Liver (tissue), 9 donors: ENCODE measurements around the gene MAGI1. TPM values are rescaled to one million over a fixed set of nuclear protein-coding genes. Genes with fewer than 3 reads are reported as not detected.

Source experiments
- DNase-seq: peaks from one replicate; pipeline ENCODE4 v3.0.0-alpha.2; 2017; ENCODE audit warnings: low spot score
- H3K27ac ChIP-seq, 2 donors: one replicate each; pipeline ENCODE4 v1.7.0; 2013; ENCODE audit warnings: inconsistent platforms in 2 of 2, low read length in 2 of 2, control low read depth in 1 of 2, low read depth in 1 of 2, mild to moderate bottlenecking in 1 of 2
- H3K27me3 ChIP-seq, 4 donors: one replicate each; pipeline versions ENCODE4 v1.6.1 to v1.7.0; 2013; ENCODE audit warnings: low read length in 3 of 4, inconsistent platforms in 1 of 4, mild to moderate bottlenecking in 1 of 4, moderate library complexity in 1 of 4; ENCODE audit not compliant: control insufficient read depth in 4 of 4, insufficient read depth in 4 of 4
- H3K36me3 ChIP-seq, 4 donors: one replicate each; pipeline versions ENCODE4 v1.6.1 to v1.7.0; 2013; ENCODE audit warnings: low read length in 3 of 4, mild to moderate bottlenecking in 3 of 4, low read depth in 1 of 4, moderate library complexity in 1 of 4; ENCODE audit not compliant: control insufficient read depth in 4 of 4, insufficient read depth in 3 of 4
- H3K4me1 ChIP-seq, 4 donors: one replicate each; pipeline versions ENCODE4 v1.6.1 to v1.7.0; 2013; ENCODE audit warnings: low read length in 3 of 4, mild to moderate bottlenecking in 3 of 4, moderate library complexity in 1 of 4; ENCODE audit not compliant: control insufficient read depth in 4 of 4, insufficient read depth in 4 of 4
- H3K4me3 ChIP-seq, 3 donors: one replicate each; pipeline versions ENCODE4 v1.6.1 to v1.7.0; 2013; ENCODE audit warnings: low read length in 3 of 3, control low read depth in 1 of 3, low read depth in 1 of 3, mild to moderate bottlenecking in 1 of 3
- H3K9ac ChIP-seq, 2 donors: one replicate each; pipeline ENCODE4 v1.7.0; 2013; ENCODE audit warnings: low read length in 2 of 2, mild to moderate bottlenecking in 2 of 2, moderate library complexity in 2 of 2, control low read depth in 1 of 2, low read depth in 1 of 2
- H3K9me3 ChIP-seq, 4 donors: one replicate each; pipeline versions ENCODE4 v1.6.1 to v1.7.0; 2013; ENCODE audit warnings: low read length in 3 of 4; ENCODE audit not compliant: control insufficient read depth in 4 of 4
- ATF3 ChIP-seq: IDR thresholded peaks from 2 replicates; pipeline ENCODE4 v1.6.1; 2016; ENCODE audit warnings: antibody characterized with exemption
- CTCF ChIP-seq: fragments of 150-350 bp; IDR thresholded peaks from 2 replicates; pipeline ENCODE4 v1.5.1; 2017; ENCODE audit warnings: improper control_type of control experiment, low read depth, low read length; ENCODE audit not compliant: missing input control
- EGR1 ChIP-seq, 2 donors: IDR thresholded peaks; 2 replicates each; pipeline ENCODE4 v1.6.1; 2016 to 2018; ENCODE audit warnings: antibody characterized with exemption in 2 of 2, low read depth in 2 of 2
- FOXA1 ChIP-seq: IDR thresholded peaks from 2 replicates; pipeline ENCODE4 v1.6.1; 2016; ENCODE audit warnings: antibody characterized with exemption
- FOXA2 ChIP-seq: IDR thresholded peaks from 2 replicates; pipeline ENCODE4 v1.6.1; 2016; ENCODE audit warnings: antibody characterized with exemption
- GABPA ChIP-seq, 2 donors: IDR thresholded peaks in 1 of 2; conservative IDR thresholded peaks in 1 of 2; 2 replicates each; pipeline ENCODE4 v1.6.1; 2016; ENCODE audit warnings: antibody characterized with exemption in 2 of 2, mild to moderate bottlenecking in 1 of 2, moderate library complexity in 1 of 2
- HNF4A ChIP-seq, 2 donors: conservative IDR thresholded peaks; 2 replicates each; pipeline ENCODE4 v1.6.1; 2016; ENCODE audit warnings: antibody characterized with exemption in 2 of 2, mild to moderate bottlenecking in 2 of 2
- HNF4G ChIP-seq: IDR thresholded peaks from 2 replicates; pipeline ENCODE4 v1.6.1; 2016; ENCODE audit warnings: antibody characterized with exemption
- JUND ChIP-seq, 2 donors: IDR thresholded peaks; 2 replicates each; pipeline ENCODE4 v1.6.1; 2016; ENCODE audit warnings: antibody characterized with exemption in 2 of 2
- MAX ChIP-seq: IDR thresholded peaks from 2 replicates; pipeline ENCODE4 v1.6.1; 2016; ENCODE audit warnings: antibody characterized with exemption
- NR2F2 ChIP-seq: IDR thresholded peaks from 2 replicates; pipeline ENCODE4 v1.6.1; 2016; ENCODE audit warnings: antibody characterized with exemption
- RAD21 ChIP-seq, 2 donors: IDR thresholded peaks; 2 replicates each; pipeline ENCODE4 v1.6.1; 2016; ENCODE audit warnings: antibody characterized with exemption in 2 of 2, mild to moderate bottlenecking in 2 of 2
- REST ChIP-seq: IDR thresholded peaks from 2 replicates; pipeline ENCODE4 v1.6.1; 2016; ENCODE audit warnings: antibody characterized with exemption, mild to moderate bottlenecking
- RXRA ChIP-seq, 2 donors: IDR thresholded peaks; 2 replicates each; pipeline ENCODE4 v1.6.1; 2017 to 2018; ENCODE audit warnings: antibody characterized with exemption in 2 of 2, mild to moderate bottlenecking in 1 of 2
- SP1 ChIP-seq: IDR thresholded peaks from 2 replicates; pipeline ENCODE4 v1.6.1; 2018; ENCODE audit warnings: antibody characterized with exemption, mild to moderate bottlenecking
- TAF1 ChIP-seq: conservative IDR thresholded peaks from 2 replicates; pipeline ENCODE4 v1.6.1; 2016; ENCODE audit warnings: antibody characterized with exemption, mild to moderate bottlenecking
- YY1 ChIP-seq: IDR thresholded peaks from 2 replicates; pipeline ENCODE4 v1.6.1; 2016; ENCODE audit warnings: antibody characterized with exemption, mild to moderate bottlenecking
- WGBS: extraction: QIAGEN DNeasy Blood & Tissue Kit; methylation state at CpG from one replicate; pipeline ENCODE4 v1.1.7; 2013; 5-methylcytosine and 5-hydroxymethylcytosine counted together
- polyA plus RNA-seq, 2 donors: library from polyadenylated mRNA; stranded (reverse) in 1 of 2; unstranded in 1 of 2; fragments of 200-250 nt in 1 of 2; fragments of >200 nt in 1 of 2; fragmentation: Nextera tagmentation in 1 of 2; extraction: Ambion mirVana in 1 of 2; gene quantifications; one replicate each; pipeline versions ENCODE4 v1.2.1 to v1.2.3, GENCODE V29; 2013 to 2015
- total RNA-seq, 2 donors: library from RNA; depleted of rRNA; stranded (reverse); fragments of >200 nt; gene quantifications; one replicate each; pipeline ENCODE4 v1.2.3, GENCODE V29; 2014
- donor health status: healthy.
- donor health status: healthy.
- donor health status: healthy.
- donor health status: healthy.
- donor health status: healthy.

Gene MAGI1
- total and polyA plus RNA-seq, 4 donors, result 9.6 to 68.8 (median 14.0) TPM

GRCh38 chr3:65322910-65323309 is 715.8 kb downstream of the MAGI1 start:
- Histone ChIP-seq H3K9ac (no peak overlapping the region), H3K27me3 (no peaks in the 10 kb centered on the region), H3K4me1 (no peaks in the 10 kb centered on the region), H3K4me3 (no peak overlapping the region), H3K36me3 (no peaks in the 10 kb centered on the region), H3K9me3 (peaks cover 0 to 2% (median 0%) of the 10 kb centered on the region in 4 donors), H3K27ac (no peak overlapping the region)
- TF ChIP-seq CTCF, result no peak
- TF ChIP-seq REST, result no peak
- no peak for TF ChIP-seq YY1
- TF ChIP-seq HNF4A (conservative IDR thresholded peaks at IDR 0.05), result no peak
- TF ChIP-seq EGR1 (IDR thresholded peaks at IDR 0.05; ENCODE audit: low read depth in 2 of 2), result no peak
- TF ChIP-seq FOXA2, result no peak
- no peak for TF ChIP-seq TAF1
- TF ChIP-seq HNF4G, result no peak
- TF ChIP-seq FOXA1, result no peak
- no peak for TF ChIP-seq RXRA (IDR thresholded peaks at IDR 0.05)
- no peak for TF ChIP-seq SP1
- no peak for TF ChIP-seq ATF3
- TF ChIP-seq RAD21 (IDR thresholded peaks at IDR 0.05), result no peak
- TF ChIP-seq GABPA (IDR thresholded peaks at IDR 0.05 in 1 of 2, conservative IDR thresholded peaks at IDR 0.05 in 1 of 2), result no peak
- no peak for DNase-seq
- 55% methylated on average over 7 of the region's 7 CpGs for WGBS

- no peak for DNase-seq
- Histone ChIP-seq H3K27me3 (no peaks in the 10 kb centered on the region), H3K9me3 (peaks cover 0 to 6% (median under 1%) of the 10 kb centered on the region in 4 donors), H3K4me1 (no peaks in the 10 kb centered on the region), H3K27ac (no peak overlapping the region), H3K9ac (no peak overlapping the region), H3K4me3 (no peak overlapping the region), H3K36me3 (no peaks in the 10 kb centered on the region)
- no peak for TF ChIP-seq HNF4A (conservative IDR thresholded peaks at IDR 0.05)
- no peak for TF ChIP-seq CTCF
- TF ChIP-seq HNF4G, result no peak
- TF ChIP-seq FOXA2, result no peak
- no peak for TF ChIP-seq YY1
- TF ChIP-seq ATF3, result no peak
- no peak for TF ChIP-seq JUND (IDR thresholded peaks at IDR 0.05)
- TF ChIP-seq RXRA (IDR thresholded peaks at IDR 0.05), result no peak
- TF ChIP-seq MAX, result no peak
- no peak for TF ChIP-seq RAD21 (IDR thresholded peaks at IDR 0.05)
- TF ChIP-seq GABPA (IDR thresholded peaks at IDR 0.05 in 1 of 2, conservative IDR thresholded peaks at IDR 0.05 in 1 of 2), result no peak
- no peak for TF ChIP-seq EGR1 (IDR thresholded peaks at IDR 0.05; ENCODE audit: low read depth in 2 of 2)
- no peak for TF ChIP-seq FOXA1
- no peak for TF ChIP-seq TAF1
- TF ChIP-seq REST, result no peak
- TF ChIP-seq SP1, result no peak
- TF ChIP-seq NR2F2, result no peak
- 98% methylated on average over 1 of the region's 1 CpG for WGBS
Observed at GRCh38 chr3:65318231-65318630, 720.5 kb downstream of the MAGI1 start.
